M059J (cell line): ENCODE data around the gene PEX5L. TPM values are rescaled to one million over a fixed set of nuclear protein-coding genes. Genes with fewer than 3 reads are reported as not detected.
"Not testable (repeated sequence)": the region's sequence is repeated elsewhere in the genome, so short reads cannot be mapped to it uniquely, and the experiment has no call there.

Source experiments
- DNase-seq: peaks from one replicate; pipeline ENCODE4 v3.0.0-alpha.2; 2012; ENCODE audit warnings: low read depth
- total RNA-seq: library from RNA; depleted of rRNA; stranded (reverse); fragments of >200 nt; shearing (Covaris generic); gene quantifications from 2 replicates; pipeline ENCODE4 v1.2.3, GENCODE V29; 2014

Gene PEX5L
- total RNA-seq, 1 experiment from 2014 or later: 1.7 TPM

DNA sequence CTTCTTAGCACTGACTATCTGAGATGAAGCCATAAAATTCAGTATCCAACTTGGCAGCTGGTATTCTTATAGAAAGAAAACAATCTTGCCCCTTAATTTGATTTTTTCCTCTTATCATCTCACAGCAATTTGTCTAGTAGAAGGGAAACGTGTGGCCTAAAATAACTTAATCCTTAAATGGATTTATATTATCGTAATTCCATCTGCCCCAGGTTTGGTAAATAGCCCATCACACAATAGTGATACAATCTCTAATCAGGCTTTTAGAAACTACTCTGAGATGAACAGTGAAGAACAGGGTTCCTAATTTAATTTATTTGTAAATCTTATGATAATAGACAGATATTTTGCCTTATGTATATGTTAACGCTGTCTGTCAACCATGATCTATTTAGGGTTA is 24.8 kb downstream of the PEX5L start:
- no peak for DNase-seq

DNA sequence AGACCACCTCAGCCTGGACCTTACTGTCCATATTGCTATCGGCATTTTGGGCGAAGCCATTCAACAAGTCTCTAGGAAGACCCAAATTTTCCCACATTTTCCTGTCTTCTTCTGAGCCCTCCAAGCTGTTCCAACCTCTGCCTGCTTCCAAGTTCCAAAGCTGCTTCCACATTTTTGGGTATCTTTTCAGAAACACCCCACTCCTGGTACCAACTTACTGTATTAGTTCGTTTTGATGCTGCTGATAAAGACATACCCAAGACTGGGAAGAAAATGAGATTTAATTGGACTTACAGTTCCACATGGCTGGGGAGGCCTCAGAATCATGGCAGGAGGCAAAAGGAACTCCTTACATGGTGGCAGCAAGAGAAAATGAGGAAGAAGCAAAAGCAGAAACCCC is 28.4 kb downstream of the PEX5L start:
- not testable (repeated sequence) for DNase-seq

DNA sequence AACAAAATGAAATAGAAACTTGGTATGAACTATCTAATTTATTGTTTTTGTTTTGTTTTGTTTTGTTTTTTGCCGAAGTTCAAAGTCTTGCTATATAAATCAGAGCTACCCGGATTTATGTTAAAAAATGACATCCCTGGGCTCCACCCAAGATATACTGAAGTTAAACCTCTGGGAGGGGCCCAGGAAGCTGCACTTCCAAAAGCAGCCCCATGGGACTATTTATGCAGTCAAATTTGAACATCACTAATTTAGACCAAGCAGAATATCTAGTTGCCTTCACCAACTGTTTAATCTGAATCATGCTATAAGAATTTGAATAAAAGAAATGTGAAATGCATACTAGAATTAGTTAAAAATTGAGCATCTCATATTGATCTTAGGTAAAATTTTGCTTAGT is 32.2 kb downstream of the PEX5L start:
- DNase-seq: no peak

DNA sequence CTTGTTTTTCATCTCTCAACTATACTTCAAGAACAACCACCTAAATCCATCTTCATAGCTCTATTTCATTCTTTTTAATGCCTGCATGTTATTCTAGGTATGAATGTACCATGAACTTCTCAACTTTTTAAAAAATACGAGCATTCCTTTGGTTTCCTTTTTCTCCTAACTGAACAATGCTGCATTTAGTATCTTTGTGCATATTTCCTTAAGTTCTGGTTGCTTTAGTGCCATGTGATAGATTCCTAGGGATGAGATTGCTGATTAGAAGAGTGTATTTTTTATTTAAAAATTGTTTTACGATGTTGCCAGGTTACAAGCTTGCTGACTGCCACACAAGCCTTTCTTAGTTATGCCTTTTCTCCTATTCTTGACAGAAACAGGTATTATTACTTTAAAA is 34.7 kb downstream of the PEX5L start:
- DNase-seq: no peak

DNA sequence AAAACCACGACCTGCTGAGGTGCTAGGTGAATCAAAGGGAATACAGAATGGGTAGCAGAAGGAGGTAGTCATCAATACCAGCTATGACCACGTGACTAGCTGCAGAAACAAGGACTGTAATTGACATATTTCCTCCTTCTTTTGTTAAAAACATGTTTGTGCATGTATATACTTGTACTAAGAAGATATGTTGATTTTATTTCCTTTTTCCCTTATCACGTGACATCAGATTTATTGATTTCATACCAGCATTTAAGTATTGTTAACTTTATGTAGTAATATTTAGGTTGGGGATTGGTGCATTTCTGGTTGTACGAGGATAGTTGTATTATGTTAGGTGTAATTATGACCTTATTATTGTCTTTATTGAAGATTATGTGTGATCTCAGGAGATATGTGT is 36.2 kb downstream of the PEX5L start:
- DNase-seq: no peak

DNA sequence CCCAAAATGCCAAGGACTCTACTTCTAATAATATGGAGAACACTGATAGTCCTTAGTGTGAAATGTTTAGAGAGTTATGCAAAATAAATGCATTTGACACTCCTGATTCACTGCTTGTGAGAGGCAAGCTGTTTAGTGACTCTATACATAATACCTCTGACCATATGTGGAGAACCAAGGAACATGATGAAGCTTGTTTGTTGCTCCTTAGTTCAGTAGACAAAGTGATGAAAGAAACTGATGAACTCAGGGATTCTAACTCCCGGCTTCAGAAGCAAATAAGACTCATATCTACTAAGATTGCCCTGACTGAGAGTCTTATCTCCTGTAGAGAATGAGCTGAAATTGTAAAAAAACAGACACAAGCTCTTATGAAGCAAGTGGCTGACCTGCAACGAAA is 41.3 kb downstream of the PEX5L start:
- DNase-seq: no peak

DNA sequence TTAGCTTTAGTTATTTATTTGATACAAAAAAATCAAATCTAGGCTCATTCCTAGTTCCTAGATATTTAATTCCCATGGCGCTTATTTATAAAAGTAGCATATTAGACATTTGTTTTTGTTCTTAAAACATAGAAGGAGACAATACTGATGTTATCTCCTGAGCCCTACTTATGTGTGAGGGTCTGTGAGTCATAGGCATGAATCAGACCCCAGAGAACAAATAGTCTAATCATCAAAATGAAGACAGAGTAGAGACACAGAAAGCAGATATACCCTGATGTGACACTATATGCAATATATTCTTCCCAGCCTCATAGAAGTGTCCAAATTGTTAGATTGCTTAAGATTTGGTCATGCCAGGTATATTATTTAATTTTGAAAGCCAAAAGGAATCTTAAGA is 44.9 kb downstream of the PEX5L start:
- peak; percentile 17 for DNase-seq

DNA sequence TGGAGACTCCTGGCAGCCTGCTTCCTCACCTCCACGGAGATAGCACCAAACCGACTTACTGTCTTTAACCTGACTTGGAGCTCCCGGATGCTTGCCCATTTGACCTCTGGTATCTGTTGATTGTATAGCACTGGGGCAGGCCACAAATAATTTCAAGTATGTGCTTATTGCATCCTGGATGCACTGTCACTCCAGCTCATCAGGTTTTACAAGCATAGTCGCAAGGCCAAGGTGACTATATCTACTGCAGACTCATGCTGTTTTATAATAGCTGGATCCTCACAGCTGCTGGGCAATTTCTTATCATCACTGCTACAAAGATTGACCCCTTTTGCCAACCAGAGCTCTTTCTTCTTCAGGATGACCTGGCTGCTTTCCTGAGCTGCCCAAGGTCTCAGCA is 45.6 kb downstream of the PEX5L start:
- DNase-seq: peak; percentile 45

DNA sequence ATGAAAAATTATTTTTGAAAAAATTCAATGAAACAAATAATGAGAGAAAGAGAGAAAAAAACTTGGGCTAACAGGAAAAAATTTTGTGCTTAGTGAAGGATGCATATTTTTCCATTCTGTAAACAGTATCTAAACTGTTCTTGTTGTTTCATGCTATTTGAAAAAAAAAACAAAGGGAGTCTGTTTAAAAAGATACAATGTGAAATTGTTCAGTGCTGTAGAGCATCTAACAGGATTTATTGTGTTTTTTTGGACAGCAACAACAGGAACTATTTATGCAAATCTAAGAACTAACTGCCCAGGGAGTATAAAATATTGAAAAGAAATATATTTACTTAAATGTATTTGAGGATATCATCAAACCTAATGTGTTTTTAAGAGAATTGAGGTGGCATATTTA is 55.1 kb downstream of the PEX5L start:
- no peak for DNase-seq

DNA sequence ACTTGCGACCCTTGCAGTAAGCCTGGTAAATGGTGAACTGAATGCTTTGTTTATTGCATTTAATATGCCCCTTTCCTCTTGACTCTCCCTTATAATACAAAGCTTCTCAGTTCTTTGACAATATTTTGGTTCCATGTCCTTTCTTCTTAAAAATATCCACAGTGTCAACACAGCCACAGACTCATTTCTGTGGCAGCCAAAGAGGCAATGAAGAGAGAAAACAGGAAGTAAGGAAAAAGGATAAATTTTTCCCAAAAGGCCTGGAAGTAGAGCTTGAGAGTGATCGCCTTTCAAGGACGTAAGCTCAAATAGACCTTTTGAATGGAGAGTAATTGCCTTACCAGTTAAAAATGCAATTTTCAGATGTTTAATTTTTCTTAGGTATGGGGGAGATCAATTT is 59.4 kb downstream of the PEX5L start:
- no peak for DNase-seq

DNA sequence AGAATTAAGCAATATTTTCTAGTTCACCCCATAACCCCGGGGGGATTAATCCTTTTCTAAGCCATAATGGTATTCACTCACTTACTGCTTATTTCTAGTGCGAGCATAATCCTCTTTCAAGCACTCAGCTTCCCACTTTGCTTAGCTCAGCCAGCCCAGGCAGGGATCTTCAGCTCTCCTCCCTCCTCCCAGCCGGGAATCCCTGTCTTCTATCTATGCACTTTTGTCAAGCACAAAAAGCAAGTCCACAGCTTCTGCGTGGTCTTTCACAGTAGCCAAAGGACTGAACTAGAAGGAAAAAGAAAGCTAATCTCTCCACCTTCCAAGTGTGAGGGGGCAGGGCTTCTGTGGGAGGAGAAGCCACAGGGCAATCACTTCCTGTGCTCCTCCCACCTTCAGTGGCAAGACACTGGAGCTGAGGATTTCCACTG is 62.8 kb downstream of the PEX5L start:
- peak; percentile 25 for DNase-seq

DNA sequence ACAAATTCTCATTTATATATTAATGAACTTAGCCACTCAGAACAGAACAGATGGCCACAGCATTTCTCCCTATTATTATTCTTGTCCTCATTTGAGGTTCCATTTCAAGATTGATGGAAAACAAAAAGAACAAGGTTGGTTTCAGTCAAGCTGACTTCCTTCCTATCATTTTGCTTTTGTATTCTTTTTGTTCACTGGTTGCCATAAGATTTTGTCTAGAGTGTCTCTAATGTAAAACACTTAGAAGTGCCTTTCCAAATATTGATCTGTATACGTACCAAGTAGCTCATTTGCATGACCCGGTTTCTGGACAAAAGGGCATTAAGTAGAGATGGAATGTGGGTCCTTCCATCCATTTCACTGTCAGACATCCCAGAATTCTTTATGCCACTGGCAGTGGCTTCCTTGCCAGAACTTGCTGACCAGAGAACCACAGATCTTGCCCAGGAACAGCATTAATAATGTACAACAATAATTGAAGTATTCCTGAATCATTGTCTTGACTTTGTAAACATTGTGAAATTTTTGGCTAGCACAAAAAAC is 63.8 kb downstream of the PEX5L start:
- no peak for DNase-seq

DNA sequence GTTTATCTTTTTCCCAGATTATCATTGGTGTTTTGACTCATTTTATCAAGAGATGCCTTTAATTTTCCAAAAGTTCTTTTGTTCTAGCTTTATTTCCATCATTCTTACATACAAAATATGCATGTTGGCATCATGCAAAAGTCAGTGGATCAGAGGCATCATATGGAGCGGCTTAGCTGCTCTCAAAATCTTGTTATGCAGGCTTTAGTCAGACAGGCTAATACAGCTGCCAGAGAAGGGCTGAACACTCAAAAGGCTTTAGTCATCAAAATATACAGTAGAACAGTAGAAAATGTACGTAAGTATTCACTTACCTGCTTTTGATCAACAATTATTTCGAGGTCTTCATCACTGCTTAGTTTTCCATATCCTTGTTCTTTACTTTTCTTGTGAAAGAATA is 65.5 kb downstream of the PEX5L start:
- no peak for DNase-seq

DNA sequence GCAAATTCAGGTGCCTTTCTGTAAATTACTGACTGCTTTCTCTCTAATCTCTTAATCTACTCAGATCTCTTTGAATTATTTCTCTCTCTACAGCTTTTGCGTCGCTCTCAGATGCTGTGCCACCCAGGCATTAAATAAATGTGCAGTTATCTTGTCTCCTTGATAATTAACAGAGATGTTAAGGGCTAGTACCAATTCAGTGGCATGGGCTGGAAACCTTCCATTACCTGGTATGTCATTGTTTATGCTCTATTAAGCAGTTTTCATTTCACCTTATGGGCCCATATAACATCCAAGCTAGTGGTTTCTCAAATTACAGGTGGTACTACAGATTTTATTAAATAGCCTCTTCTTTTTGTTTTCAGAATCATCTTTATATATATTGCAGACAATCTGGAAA is 66.0 kb downstream of the PEX5L start:
- DNase-seq: no peak

DNA sequence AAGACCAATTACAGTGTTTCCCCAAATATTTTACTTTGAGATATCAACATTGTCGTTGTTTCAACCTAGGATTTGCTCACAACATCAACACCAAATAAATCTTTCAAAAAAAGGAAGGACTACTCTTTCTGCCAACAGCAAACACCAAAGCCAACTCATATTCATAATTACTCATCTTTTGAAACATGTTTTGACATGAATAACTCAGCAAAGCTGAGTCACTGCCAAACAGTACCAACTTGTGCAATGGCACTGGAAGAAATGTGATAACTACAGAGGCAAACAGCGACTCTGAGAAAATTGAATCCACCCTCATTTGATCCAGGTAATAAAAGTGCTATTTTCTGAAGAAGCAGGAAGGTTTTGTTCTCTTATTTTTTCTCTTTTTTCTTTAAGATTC is 67.2 kb downstream of the PEX5L start:
- DNase-seq: peak; percentile 40

DNA sequence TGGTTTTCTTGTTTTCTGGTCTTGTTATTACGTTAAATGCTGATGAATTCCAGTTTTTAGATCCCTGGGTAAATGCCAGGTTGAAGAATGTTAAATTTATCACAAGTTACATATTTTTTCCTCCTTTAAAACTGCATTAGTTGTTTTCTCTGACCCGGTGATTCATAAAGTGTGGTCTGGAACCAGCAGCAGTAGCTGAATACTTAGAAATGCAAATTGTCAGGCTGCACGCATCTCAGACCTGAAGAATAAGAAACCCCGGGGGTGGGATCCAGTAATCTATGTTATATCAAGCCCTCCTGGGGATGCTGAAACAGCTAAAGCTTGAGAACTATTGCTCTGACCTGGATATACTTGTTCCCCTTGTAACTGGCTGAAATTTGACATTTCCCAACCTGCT is 69.1 kb downstream of the PEX5L start:
- peak; percentile 36 for DNase-seq

DNA sequence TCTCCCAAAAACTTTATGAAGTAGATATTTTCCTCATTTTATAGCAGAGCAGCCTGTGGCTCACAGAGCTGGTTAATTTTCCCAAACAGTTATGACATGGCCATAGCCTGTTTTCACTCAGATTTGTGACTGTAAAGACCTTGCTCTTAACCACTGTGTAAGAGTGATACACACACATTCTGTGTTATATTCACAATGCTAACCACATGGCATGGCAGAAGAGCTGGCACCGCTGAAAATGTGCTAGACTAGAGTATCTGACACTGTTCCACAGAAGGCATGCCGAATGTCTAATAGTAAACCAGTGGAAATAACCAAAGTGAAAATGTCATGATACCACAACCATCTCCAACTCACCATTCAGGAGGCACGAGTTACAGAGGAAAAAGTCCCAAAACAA is 71.8 kb downstream of the PEX5L start:
- no peak for DNase-seq

DNA sequence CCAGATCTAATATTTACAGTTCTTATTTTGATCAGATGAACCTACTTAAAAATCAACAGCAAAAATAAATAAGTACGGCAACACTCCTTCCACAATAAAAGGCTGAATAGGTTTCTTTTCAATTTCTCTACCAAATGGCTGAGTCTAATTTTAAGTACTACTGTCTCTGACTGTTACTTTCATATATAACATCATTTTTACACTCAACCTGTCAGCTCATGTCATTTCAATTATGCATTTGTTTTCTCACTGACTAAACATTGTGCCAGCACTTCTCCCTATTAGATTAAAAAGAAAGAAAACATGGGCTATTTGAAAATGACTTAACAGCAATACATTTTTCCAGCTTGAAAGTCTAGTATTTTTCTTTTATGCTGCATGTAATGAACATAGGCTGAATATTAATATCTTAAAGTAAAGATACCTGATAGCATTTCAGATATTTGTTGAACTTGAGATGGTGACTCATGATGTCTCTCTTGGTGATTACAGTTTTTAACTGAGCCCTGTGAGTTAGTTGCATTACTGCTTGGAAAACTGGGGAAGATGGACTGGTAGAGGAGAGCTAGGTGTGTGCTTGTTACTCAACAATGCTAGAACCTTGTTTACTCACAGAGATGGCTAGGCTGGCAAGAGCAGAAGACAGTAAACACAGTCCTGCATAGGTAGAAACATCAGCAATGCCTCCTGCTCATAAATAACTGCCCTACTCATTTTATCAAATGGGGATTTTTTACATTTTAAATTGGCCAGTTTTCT is 73.9 kb downstream of the PEX5L start:
- DNase-seq: no peak

DNA sequence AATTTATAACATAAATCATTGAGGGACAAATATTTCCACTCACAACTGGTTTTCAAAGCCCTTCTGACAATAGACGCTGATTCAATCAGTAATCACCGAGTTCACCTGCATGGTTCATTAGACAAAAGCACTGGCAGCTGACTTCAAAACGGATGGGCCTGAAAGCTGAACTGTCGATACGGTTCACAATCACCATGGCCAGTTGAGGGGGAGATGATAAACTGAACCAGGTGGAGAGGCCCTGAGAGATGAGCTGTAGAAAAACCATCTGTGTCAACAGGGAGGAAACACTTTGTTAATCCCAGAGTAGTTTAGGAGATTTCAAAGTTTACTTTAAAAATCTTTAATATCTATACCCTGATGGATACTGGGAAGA is 75.0 kb downstream of the PEX5L start:
- DNase-seq: no peak

DNA sequence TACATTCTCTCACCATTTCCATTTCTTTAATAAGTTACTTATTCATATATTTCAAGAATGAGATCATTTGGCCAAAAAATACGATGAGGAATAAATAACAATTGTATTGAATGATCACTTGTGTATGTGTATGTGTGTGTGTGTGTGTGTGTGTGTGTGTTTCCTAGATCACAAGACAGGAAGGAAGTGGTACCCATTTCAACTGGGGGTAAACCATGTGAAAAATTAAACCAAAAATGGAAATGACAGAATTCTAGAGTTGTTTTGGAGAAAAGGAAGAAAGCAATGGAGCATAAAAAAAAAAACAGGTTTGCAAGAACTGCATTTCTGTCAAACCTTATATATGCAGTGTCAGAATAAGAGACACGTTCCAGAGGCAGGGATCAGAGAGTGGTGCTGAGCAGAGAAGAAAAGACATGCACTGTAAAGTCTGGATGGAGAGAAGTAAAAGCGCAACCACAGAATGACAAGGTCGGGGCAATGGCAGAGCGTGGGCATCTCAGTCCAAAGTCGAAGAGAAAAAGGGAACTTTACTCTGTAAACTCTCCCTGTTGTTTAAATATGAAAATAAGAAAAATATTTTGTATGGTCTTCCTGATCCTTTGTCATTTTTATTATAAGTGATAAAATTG is 75.5 kb downstream of the PEX5L start:
- DNase-seq: no peak

DNA sequence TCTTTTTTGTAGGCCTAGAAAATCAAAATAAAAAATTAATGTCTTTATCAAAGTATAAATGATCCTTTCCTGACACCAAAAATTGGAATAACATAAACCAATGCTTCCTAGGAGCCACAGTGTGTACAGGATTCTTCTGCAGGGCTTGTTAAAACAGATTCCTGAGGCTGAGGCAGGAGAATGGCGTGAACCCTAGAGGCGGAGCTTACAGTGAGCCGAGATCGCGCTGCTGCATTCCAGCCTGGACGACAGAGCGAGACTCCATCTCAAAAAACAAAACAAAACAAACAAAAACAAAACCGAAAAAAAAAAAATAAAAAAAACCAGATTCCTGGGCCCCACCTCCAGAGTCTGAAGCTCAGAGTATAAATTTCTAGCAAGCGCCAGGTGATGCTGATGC is 78.0 kb downstream of the PEX5L start:
- DNase-seq: no peak

DNA sequence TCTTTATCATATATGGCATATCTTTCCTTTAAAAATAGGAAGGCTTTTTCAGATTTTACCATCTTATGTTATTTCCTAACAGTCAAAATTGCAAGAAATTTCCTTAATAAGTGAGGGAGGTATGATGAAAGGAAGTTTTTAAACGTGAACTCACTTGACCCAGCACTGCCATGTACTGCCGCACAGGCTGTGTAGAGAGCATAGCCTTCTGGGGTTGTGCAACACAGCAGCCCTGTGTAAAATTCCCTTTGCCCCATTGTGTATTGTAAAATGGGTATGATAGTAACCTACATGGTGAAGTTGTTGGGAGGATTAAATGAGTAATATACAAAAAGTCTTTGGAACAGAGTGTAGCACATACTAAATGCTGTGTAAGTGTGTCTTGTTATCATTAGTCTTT is 78.6 kb downstream of the PEX5L start:
- DNase-seq: no peak

DNA sequence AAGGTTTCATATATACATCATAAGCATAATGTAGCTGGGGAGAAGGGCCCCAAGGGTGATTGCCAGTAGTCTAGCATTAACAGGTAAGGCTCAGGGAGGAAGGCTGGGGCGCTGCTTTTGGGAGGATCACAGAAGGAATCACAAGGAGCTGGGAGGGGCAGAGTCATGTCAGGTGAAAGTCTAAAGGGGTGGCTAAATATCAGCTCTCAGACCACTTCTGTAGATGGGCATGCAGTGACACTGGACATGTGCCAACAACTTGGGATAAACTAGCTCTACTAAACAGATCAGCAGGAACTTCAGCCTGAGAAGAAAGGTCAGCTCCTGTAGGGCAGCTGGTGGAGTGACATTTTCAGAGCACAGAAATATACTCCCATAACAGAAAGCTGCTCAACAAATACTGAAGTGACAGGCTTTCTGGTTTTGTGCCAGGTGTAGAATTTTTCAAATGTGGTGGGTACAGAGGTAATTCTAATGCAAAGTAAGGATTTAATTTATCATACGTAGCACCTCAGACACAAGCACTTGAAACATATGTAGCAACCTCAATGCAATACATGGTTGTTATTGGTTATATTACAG is 79.4 kb downstream of the PEX5L start:
- DNase-seq: no peak
